Gastrocnemius medialis (tissue), 4 donors: ENCODE results near the gene ST6GALNAC6.

Experiments
- POLR2A ChIP-seq, 2 donors: fragments of 450-650 bp; IDR thresholded peaks; one replicate each; pipeline ENCODE4 v1.6.1; 2017; ENCODE audit warnings: antibody characterized with exemption in 2 of 2, mild to moderate bottlenecking in 2 of 2, moderate library complexity in 2 of 2
- TF ChIP-seq, protein P1 (sequence below), 5 experiments: fragments of 450-650 bp in 3 of 5; fragments of 200-600 bp in 2 of 5; sonication (generic) in 2 of 5; IDR thresholded peaks in 4 of 5; conservative IDR thresholded peaks in 1 of 5; 1 replicate in 4 of 5; 2 replicates in 1 of 5; pipeline ENCODE4 v1.5.1; 2016 to 2019; ENCODE audit warnings: antibody characterized with exemption in 5 of 5, mild to moderate bottlenecking in 3 of 5, moderate library complexity in 3 of 5

DNA sequence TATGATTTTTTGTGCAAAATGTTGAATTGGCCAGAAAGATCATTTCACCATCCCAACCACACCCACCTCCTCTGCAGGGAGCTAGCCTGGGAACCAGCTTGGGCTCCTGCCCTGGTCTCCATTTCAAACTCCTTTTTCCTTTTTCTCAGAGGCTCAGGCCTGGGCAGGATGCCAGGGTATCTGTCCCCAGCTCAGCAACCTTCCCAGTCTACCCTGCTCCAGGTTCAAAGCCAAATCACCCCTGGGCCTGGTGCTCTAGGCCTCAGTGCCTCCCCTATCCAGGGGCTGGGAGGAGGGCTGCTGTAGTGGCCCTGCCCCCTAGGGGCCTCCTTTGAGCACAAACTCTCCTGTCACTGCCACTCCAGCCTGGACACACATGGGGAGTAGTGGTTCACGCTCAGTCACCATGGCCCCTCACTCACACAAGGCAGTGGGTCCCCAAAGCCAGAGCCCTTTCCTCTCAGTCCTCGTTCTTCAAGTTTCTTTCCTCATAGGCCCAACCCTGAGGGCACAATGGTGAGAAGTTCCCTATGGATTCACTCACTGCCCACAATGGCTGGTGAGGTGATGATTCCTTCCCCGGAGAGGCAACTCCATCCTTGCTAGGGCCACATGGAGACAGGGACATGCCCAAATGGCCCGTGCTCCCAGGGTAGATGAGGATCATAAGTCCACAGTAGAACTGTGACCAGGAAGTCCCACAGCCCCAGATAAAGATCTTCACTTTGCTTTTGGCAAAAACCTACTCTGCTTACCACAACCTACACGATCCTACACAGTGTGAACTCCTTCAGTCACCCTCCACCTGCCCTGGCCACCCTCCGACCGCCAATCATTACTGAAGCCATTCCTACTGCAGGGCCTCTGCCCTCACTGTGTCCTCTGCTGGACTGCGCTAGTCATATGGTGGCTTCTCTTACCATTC lies 19.0 kb upstream of the ST6GALNAC6 start:
- TF ChIP-seq, protein P1, sequence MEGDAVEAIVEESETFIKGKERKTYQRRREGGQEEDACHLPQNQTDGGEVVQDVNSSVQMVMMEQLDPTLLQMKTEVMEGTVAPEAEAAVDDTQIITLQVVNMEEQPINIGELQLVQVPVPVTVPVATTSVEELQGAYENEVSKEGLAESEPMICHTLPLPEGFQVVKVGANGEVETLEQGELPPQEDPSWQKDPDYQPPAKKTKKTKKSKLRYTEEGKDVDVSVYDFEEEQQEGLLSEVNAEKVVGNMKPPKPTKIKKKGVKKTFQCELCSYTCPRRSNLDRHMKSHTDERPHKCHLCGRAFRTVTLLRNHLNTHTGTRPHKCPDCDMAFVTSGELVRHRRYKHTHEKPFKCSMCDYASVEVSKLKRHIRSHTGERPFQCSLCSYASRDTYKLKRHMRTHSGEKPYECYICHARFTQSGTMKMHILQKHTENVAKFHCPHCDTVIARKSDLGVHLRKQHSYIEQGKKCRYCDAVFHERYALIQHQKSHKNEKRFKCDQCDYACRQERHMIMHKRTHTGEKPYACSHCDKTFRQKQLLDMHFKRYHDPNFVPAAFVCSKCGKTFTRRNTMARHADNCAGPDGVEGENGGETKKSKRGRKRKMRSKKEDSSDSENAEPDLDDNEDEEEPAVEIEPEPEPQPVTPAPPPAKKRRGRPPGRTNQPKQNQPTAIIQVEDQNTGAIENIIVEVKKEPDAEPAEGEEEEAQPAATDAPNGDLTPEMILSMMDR (IDR thresholded peaks at IDR 0.05 in 4 of 5, conservative IDR thresholded peaks at IDR 0.05 in 1 of 5) = no peak
- TF ChIP-seq POLR2A (IDR thresholded peaks at IDR 0.05) = no peak
